WTC11 (cell line): Measurements from ENCODE around the gene PACS1.

Experiments
- CTCF ChIP-seq: fragments of 200-600 bp; IDR thresholded peaks from 2 replicates; pipeline ENCODE4 v1.8.0; 2022; ENCODE audit warnings: antibody characterized with exemption
- MAX ChIP-seq: sonication (generic); formaldehyde crosslinking; IDR thresholded peaks from 2 replicates; pipeline ENCODE4 v1.8.0; 2022; ENCODE audit warnings: mild to moderate bottlenecking, missing genetic modification reagents
- ZNF121 ChIP-seq: sonication (generic); formaldehyde crosslinking; IDR thresholded peaks from 2 replicates; pipeline ENCODE4 v1.8.0; 2023; ENCODE audit warnings: missing genetic modification reagents

GRCh38 chr11:66084821-66085475 lies 14.9 kb downstream of the PACS1 start:
- TF ChIP-seq ZNF121 (no peak), CTCF (no peak), MAX (CRISPR knock-in tag) (no peak)
